GM19467 (cell line): ENCODE data around the gene KIAA1217.

Experiments
- ATAC-seq: cut with Tn5 transposase; IDR thresholded peaks from one replicate; pipeline ENCODE4 v1.9.1; 2021; ENCODE audit warnings: mild to moderate bottlenecking, moderate library complexity; ENCODE audit not compliant: unreplicated experiment

KIAA1217 gene

GRCh38 chr10:24209432-24209771, 464 bp downstream of the KIAA1217 start:
- no peak for ATAC-seq

- ATAC-seq: peak; percentile 55
Measured at GRCh38 chr10:24209946-24210491, 1.1 kb downstream of the KIAA1217 start.

- no peak for ATAC-seq
Measured at GRCh38 chr10:24210501-24210900, 1.6 kb downstream of the KIAA1217 start.

- ATAC-seq: no peak
Measured at GRCh38 chr10:24213266-24213665, 4.3 kb downstream of the KIAA1217 start.

- ATAC-seq: no peak
Measured at GRCh38 chr10:24213881-24214280, 4.9 kb downstream of the KIAA1217 start.

- ATAC-seq: no peak
Measured at GRCh38 chr10:24214762-24215161, 5.8 kb downstream of the KIAA1217 start.

- ATAC-seq: no peak
Measured at GRCh38 chr10:24215196-24215595, 6.3 kb downstream of the KIAA1217 start.

GRCh38 chr10:24215603-24216002, 6.7 kb downstream of the KIAA1217 start:
- ATAC-seq: no peak

GRCh38 chr10:24219963-24220362, 11.0 kb downstream of the KIAA1217 start:
- ATAC-seq: no peak

GRCh38 chr10:24223341-24223740, 14.4 kb downstream of the KIAA1217 start:
- ATAC-seq: no peak

GRCh38 chr10:24223953-24224352, 15.0 kb downstream of the KIAA1217 start:
- ATAC-seq: no peak

- no peak for ATAC-seq
Measured at GRCh38 chr10:24228642-24229041, 19.7 kb downstream of the KIAA1217 start.

GRCh38 chr10:24229909-24230308, 21.0 kb downstream of the KIAA1217 start:
- no peak for ATAC-seq

- no peak for ATAC-seq
Measured at GRCh38 chr10:24231200-24231599, 22.3 kb downstream of the KIAA1217 start.

GRCh38 chr10:24234784-24235183, 25.8 kb downstream of the KIAA1217 start:
- ATAC-seq: no peak

GRCh38 chr10:24235471-24235870, 26.5 kb downstream of the KIAA1217 start:
- no peak for ATAC-seq

GRCh38 chr10:24237801-24238395, 29.0 kb downstream of the KIAA1217 start:
- ATAC-seq: no peak

- no peak for ATAC-seq
Measured at GRCh38 chr10:24238519-24239247, 29.7 kb downstream of the KIAA1217 start.

- no peak for ATAC-seq
Measured at GRCh38 chr10:24239289-24240040, 30.5 kb downstream of the KIAA1217 start.

- no peak for ATAC-seq
Measured at GRCh38 chr10:24240041-24240751, 31.3 kb downstream of the KIAA1217 start.

GRCh38 chr10:24241536-24242040, 32.6 kb downstream of the KIAA1217 start:
- ATAC-seq: no peak
